HepG2 (cell line): ENCODE measurements around the gene LRRC4C. TPM values are rescaled to one million over a fixed set of nuclear protein-coding genes. Genes with fewer than 3 reads are reported as not detected.

Experiments used
- ATAC-seq: fragments of 200-7000 bp; cut with Tn5 transposase; 3 replicates; pipeline ENCODE4 v1.9.1; 2020; ENCODE audit warnings: mild to moderate bottlenecking, moderate library complexity
- BruUV-seq: library from RNA; stranded (reverse); fragments of 400-500 nt; replicated peaks from 2 replicates; lab custom pipeline; 2021; lab: Mats Ljungman, UMichigan
- CTCF ChIA-PET: fragments of 300-600 bp; formaldehyde crosslinking; extraction: SDS; loops from one replicate; lab custom pipeline; 2021; ENCODE audit warnings: low total read pairs, inconsistent platforms, low intra/inter-chr PET ratio; lab: Yijun Ruan, JAX
- POLR2A ChIA-PET: fragments of 350-600 bp; sonication (Branson Sonifier 250); formaldehyde crosslinking; loops from one replicate; lab custom pipeline; 2020; ENCODE audit warnings: antibody characterized with exemption, inconsistent platforms; lab: Yijun Ruan, JAX
- DNase-seq: peaks from one replicate; pipeline ENCODE4 v3.0.0-alpha.2; 2015; ENCODE audit warnings: low spot score
- FAIRE-seq: peaks from 3 replicates; lab custom pipeline; 2011; peaks lifted over from hg19 to GRCh38; lab: Jason Lieb, UNC
- H2AFZ ChIP-seq: one replicate; pipeline ENCODE4 v1.6.1; 2011; ENCODE audit warnings: low read length, inconsistent platforms
- H3K27ac ChIP-seq: fragments of 300-600 bp; 3 replicates; pipeline ENCODE4 v1.8.0; 2011; ENCODE audit warnings: mixed run types, mild to moderate bottlenecking, mixed read lengths, low read length, inconsistent platforms; ENCODE audit not compliant: insufficient read depth; ENCODE audit errors: extremely low read length
- H3K27me3 ChIP-seq, 2 experiments: fragments of 200-600 bp in 1 of 2; 2 replicates in 1 of 2; 3 replicates in 1 of 2; pipeline versions ENCODE4 v1.6.0 to v1.8.0; 2011; ENCODE audit warnings: low read length in 2 of 2, mild to moderate bottlenecking in 2 of 2, moderate library complexity in 2 of 2, inconsistent platforms in 1 of 2; ENCODE audit not compliant: insufficient read depth in 2 of 2, control insufficient read depth in 1 of 2
- H3K36me3 ChIP-seq, 2 experiments: fragments of 200-600 bp in 1 of 2; replicated peaks in 1 of 2; 2 replicates in 1 of 2; 3 replicates in 1 of 2; pipeline versions ENCODE4 v1.5.1 to v1.8.0; 2011; ENCODE audit warnings: low read length in 2 of 2, inconsistent platforms in 1 of 2; ENCODE audit not compliant: insufficient read depth in 2 of 2, control insufficient read depth in 1 of 2
- H3K4me1 ChIP-seq: 2 replicates; pipeline ENCODE4 v1.5.1; 2012; ENCODE audit warnings: low read length, inconsistent platforms; ENCODE audit not compliant: insufficient read depth
- H3K4me2 ChIP-seq: 2 replicates; pipeline ENCODE4 v1.6.0; 2011; ENCODE audit warnings: low read depth, low read length, inconsistent platforms
- H3K4me3 ChIP-seq, 3 experiments: fragments of 200-600 bp in 1 of 3; sonication (generic), shearing (Covaris generic) in 1 of 3; replicated peaks in 1 of 3; 2 replicates each; pipeline ENCODE4 v1.5.1; 2011 to 2016; ENCODE audit warnings: low read length in 3 of 3, inconsistent platforms in 2 of 3, low read depth in 2 of 3, mild to moderate bottlenecking in 2 of 3, control low read depth in 1 of 3, mixed read lengths in 1 of 3; ENCODE audit not compliant: insufficient read depth in 1 of 3
- H3K79me2 ChIP-seq: one replicate; pipeline ENCODE4 v1.6.1; 2011; ENCODE audit warnings: low read length, inconsistent platforms; ENCODE audit not compliant: insufficient read depth
- H3K9ac ChIP-seq: 2 replicates; pipeline ENCODE4 v1.6.0; 2011; ENCODE audit warnings: mild to moderate bottlenecking, low read depth, low read length, inconsistent platforms; ENCODE audit not compliant: insufficient read depth
- H3K9me3 ChIP-seq: 2 replicates; pipeline ENCODE4 v1.5.1; 2012; ENCODE audit warnings: mild to moderate bottlenecking, low read length
- H4K20me1 ChIP-seq: 2 replicates; pipeline ENCODE4 v1.6.0; 2011; ENCODE audit warnings: inconsistent platforms, mild to moderate bottlenecking, low read length, moderate library complexity; ENCODE audit not compliant: insufficient read depth
- BORCS8-MEF2B ChIP-seq: sonication (generic); formaldehyde crosslinking; IDR thresholded peaks from 2 replicates; pipeline ENCODE4 v1.8.0; 2022; ENCODE audit warnings: mild to moderate bottlenecking, missing genetic modification reagents
- HNRNPH1 ChIP-seq: fragments of 200-400 bp; formaldehyde crosslinking; optimal IDR thresholded peaks from 2 replicates; pipeline ENCODE3; 2017; ENCODE audit warnings: mild to moderate bottlenecking, low read depth, low read length
- SNAPC2 ChIP-seq: sonication (generic); formaldehyde crosslinking; IDR thresholded peaks from 2 replicates; pipeline ENCODE4 v1.8.1; 2022; ENCODE audit warnings: mild to moderate bottlenecking, missing genetic modification reagents
- TAF1 ChIP-seq: sonication (generic); formaldehyde crosslinking; IDR thresholded peaks from 2 replicates; pipeline ENCODE4 v1.4.0; 2020; ENCODE audit warnings: missing genetic modification reagents
- ZBTB20 ChIP-seq: sonication (generic); formaldehyde crosslinking; IDR thresholded peaks from 2 replicates; pipeline ENCODE4 v1.8.1; 2023; ENCODE audit warnings: missing genetic modification reagents, low read depth, mild to moderate bottlenecking, borderline replicate concordance
- ZNF253 ChIP-seq: sonication (generic); formaldehyde crosslinking; IDR thresholded peaks from 2 replicates; pipeline ENCODE4 v1.8.0; 2022; ENCODE audit warnings: mild to moderate bottlenecking, missing genetic modification reagents, borderline replicate concordance
- ZNF839 ChIP-seq: sonication (generic); formaldehyde crosslinking; IDR thresholded peaks from 2 replicates; pipeline ENCODE4 v1.4.0; 2020; ENCODE audit warnings: missing genetic modification reagents, mild to moderate bottlenecking, borderline replicate concordance
- WGBS: methylation state at CpG from one replicate; pipeline ENCODE4 v1.1.6; 2017; ENCODE audit warnings: low lambda C conversion rate; 5-methylcytosine and 5-hydroxymethylcytosine counted together
- in situ Hi-C: cut with HindIII; loops from 2 replicates; pipeline ENCODE4 v1.10.0; 2017; ENCODE audit warnings: low pct_unique_long_range_greater_than_20kb; ENCODE audit not compliant: extremely low pct_ligation_motif_present
- intact Hi-C: fragments of 100-400 bp; cut with micrococcal nuclease; formaldehyde crosslinking; loops from one replicate; pipeline ENCODE4 v1.10.0; 2022; ENCODE audit not compliant: unreplicated experiment
- polyA plus RNA-seq, 8 experiments: library from polyadenylated mRNA; depleted of rRNA in 3 of 8; stranded (reverse) in 7 of 8; unstranded in 1 of 8; fragments of >200 nt; fragmentation: Illumina TruSeq in 4 of 8; extraction: Trizol in 4 of 8; gene quantifications; 2 replicates each; pipeline versions ENCODE4 v1.2.1 to v1.2.3, GENCODE V29; 2011 to 2016; ENCODE audit warnings: low read depth in 4 of 8, missing spikeins in 1 of 8, mixed read lengths in 1 of 8; ENCODE audit not compliant: insufficient read depth in 1 of 8
- total RNA-seq, 5 experiments: library from RNA; depleted of rRNA; stranded (reverse); fragments of >200 nt; fragmentation: Illumina TruSeq; extraction: Trizol; gene quantifications; 2 replicates each; pipeline ENCODE4 v1.2.3, GENCODE V29; 2016; ENCODE audit warnings: low read depth in 1 of 5
- TF ChIP-seq, protein P1 (sequence below): sonication (generic); formaldehyde crosslinking; IDR thresholded peaks from 2 replicates; pipeline ENCODE4 v1.5.0; 2020; ENCODE audit warnings: mild to moderate bottlenecking, missing genetic modification reagents, borderline replicate concordance
- TF ChIP-seq, protein P2 (sequence below): sonication (generic); formaldehyde crosslinking; IDR thresholded peaks from 2 replicates; pipeline ENCODE4 v1.8.0; 2022; ENCODE audit warnings: mild to moderate bottlenecking, missing genetic modification reagents; ENCODE audit not compliant: insufficient replicate concordance

LRRC4C gene
- total and polyA plus RNA-seq, 2 of the 13 experiments (the other 11 are each of a cell fraction or from before 2014, with no cell fraction given): not detected

DNA sequence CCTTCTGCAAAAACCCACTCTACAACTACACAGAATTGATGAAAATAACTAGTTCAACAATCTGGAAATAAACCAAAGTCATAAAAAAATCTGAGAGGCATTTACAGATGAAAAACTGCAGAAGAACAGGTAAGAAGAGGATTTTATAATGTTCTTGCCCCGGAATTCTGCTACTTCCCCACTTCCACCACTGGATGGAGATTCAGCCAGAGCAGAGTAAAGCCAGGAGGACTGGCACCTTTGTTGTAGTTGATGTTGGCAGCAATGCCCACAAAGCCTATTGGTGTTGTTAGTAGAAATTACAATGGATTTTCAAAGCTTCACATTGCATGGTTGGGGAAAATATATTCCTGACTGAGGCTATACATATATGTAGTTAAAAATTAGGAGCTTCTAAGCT lies 640.2 kb downstream of the LRRC4C start (continued):
- TF ChIP-seq, protein P1, sequence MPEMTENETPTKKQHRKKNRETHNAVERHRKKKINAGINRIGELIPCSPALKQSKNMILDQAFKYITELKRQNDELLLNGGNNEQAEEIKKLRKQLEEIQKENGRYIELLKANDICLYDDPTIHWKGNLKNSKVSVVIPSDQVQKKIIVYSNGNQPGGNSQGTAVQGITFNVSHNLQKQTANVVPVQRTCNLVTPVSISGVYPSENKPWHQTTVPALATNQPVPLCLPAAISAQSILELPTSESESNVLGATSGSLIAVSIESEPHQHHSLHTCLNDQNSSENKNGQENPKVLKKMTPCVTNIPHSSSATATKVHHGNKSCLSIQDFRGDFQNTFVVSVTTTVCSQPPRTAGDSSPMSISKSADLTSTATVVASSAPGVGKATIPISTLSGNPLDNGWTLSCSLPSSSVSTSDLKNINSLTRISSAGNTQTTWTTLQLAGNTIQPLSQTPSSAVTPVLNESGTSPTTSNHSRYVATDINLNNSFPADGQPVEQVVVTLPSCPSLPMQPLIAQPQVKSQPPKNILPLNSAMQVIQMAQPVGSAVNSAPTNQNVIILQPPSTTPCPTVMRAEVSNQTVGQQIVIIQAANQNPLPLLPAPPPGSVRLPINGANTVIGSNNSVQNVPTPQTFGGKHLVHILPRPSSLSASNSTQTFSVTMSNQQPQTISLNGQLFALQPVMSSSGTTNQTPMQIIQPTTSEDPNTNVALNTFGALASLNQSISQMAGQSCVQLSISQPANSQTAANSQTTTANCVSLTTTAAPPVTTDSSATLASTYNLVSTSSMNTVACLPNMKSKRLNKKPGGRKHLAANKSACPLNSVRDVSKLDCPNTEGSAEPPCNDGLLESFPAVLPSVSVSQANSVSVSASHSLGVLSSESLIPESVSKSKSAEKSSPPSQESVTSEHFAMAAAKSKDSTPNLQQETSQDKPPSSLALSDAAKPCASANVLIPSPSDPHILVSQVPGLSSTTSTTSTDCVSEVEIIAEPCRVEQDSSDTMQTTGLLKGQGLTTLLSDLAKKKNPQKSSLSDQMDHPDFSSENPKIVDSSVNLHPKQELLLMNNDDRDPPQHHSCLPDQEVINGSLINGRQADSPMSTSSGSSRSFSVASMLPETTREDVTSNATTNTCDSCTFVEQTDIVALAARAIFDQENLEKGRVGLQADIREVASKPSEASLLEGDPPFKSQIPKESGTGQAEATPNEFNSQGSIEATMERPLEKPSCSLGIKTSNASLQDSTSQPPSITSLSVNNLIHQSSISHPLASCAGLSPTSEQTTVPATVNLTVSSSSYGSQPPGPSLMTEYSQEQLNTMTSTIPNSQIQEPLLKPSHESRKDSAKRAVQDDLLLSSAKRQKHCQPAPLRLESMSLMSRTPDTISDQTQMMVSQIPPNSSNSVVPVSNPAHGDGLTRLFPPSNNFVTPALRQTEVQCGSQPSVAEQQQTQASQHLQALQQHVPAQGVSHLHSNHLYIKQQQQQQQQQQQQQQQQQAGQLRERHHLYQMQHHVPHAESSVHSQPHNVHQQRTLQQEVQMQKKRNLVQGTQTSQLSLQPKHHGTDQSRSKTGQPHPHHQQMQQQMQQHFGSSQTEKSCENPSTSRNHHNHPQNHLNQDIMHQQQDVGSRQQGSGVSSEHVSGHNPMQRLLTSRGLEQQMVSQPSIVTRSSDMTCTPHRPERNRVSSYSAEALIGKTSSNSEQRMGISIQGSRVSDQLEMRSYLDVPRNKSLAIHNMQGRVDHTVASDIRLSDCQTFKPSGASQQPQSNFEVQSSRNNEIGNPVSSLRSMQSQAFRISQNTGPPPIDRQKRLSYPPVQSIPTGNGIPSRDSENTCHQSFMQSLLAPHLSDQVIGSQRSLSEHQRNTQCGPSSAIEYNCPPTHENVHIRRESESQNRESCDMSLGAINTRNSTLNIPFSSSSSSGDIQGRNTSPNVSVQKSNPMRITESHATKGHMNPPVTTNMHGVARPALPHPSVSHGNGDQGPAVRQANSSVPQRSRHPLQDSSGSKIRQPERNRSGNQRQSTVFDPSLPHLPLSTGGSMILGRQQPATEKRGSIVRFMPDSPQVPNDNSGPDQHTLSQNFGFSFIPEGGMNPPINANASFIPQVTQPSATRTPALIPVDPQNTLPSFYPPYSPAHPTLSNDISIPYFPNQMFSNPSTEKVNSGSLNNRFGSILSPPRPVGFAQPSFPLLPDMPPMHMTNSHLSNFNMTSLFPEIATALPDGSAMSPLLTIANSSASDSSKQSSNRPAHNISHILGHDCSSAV (CRISPR knock-in tag): no peak
- no peak for TF ChIP-seq HNRNPH1

- in situ Hi-C loops: no loop called here
- FAIRE-seq: no peak
- 0% methylated on average over 2 of the region's 2 CpGs for WGBS
Observed at GRCh38 chr11:40816976-40817375, 642.5 kb downstream of the LRRC4C start.

More at GRCh38 chr11:40816976-40817375, 642.5 kb downstream of the LRRC4C start:
- Histone ChIP-seq H3K9me3 (peaks cover 47% of the 10 kb centered on the region), H3K27me3 (no peaks in the 10 kb centered on the region), H3K9ac (no peak overlapping the region), H3K4me2 (no peak overlapping the region), H3K36me3 (no peaks in the 10 kb centered on the region), H4K20me1 (no peaks in the 10 kb centered on the region), H2AFZ (no peak overlapping the region), H3K4me3 (no peak overlapping the region), H3K79me2 (no peaks in the 10 kb centered on the region), H3K27ac (no peak overlapping the region), H3K4me1 (no peaks in the 10 kb centered on the region)
- intact Hi-C loops: no loop called here
- ATAC-seq (no peak), DNase-seq (no peak)
- ChIA-PET CTCF (no interaction called here), POLR2A (no interaction called here)
- TF ChIP-seq, protein P2, sequence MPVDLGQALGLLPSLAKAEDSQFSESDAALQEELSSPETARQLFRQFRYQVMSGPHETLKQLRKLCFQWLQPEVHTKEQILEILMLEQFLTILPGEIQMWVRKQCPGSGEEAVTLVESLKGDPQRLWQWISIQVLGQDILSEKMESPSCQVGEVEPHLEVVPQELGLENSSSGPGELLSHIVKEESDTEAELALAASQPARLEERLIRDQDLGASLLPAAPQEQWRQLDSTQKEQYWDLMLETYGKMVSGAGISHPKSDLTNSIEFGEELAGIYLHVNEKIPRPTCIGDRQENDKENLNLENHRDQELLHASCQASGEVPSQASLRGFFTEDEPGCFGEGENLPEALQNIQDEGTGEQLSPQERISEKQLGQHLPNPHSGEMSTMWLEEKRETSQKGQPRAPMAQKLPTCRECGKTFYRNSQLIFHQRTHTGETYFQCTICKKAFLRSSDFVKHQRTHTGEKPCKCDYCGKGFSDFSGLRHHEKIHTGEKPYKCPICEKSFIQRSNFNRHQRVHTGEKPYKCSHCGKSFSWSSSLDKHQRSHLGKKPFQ: no peak
- no peak for TF ChIP-seq ZNF253 (CRISPR knock-in tag)
- no peak for TF ChIP-seq ZBTB20 (CRISPR knock-in tag)
- no peak for TF ChIP-seq BORCS8-MEF2B (CRISPR knock-in tag)
- no peak for TF ChIP-seq TAF1
- TF ChIP-seq SNAPC2: no peak
- TF ChIP-seq ZNF839 (CRISPR knock-in tag): no peak
- no TSS peak for BruUV-seq
